Endometrial microvascular endothelial cells (primary cell): ENCODE results near the gene FBXL5. TPM values are rescaled to one million over a fixed set of nuclear protein-coding genes. Genes with fewer than 3 reads are reported as not detected.

Experiments
- in situ Hi-C: cut with HindIII; loops from 2 replicates; pipeline ENCODE4 v1.10.0; 2017; ENCODE audit warnings: low sequenced_read_pairs, low pct_unique_long_range_greater_than_20kb; ENCODE audit errors: inconsistent ontology term
- total RNA-seq: library from RNA; depleted of rRNA; stranded (reverse); fragments of >200 nt; gene quantifications from one replicate; pipeline ENCODE4 v1.2.3, GENCODE V29; 2015; ENCODE audit errors: inconsistent ontology term

The FBXL5 gene
- 181 TPM for total RNA-seq

DNA sequence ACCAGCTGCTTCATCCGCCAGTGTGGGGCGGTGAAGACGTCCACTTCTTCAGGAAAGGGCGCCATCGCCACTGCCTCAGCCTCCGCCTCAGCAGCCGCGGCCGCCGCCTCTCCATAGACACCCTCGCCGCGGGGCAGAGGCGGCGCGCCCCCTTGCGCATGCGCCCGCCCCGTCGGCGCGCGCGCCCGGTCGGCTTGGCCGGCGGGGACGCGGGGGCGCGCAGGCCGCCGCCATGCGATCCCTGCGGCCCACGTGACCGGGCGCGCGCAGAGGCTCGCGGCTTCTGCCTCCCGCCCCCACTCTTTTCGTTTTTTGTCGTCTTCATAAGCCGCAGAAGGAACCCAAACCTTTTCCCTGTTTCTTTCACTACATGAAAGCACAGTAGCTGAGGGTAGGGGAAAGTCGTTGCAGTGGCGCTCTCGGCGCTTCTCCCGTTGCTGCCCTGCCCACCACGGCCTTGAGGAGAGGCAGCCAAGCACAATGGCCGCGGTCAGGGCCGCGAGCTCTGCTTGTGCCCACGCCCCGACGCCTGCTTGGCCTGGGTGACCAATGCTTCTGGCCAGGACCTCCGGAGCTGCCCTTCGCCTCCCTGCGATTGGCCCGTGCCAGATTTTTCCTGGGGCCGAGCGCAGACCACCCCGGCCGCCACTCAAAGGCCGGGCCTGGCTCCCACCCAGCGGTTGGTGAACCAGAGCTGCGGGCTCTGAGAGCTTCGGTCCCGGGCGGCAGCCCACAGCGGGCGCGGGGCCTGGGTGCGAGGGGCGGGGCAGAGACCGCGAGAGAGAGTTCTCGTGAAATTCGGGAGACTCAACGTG lies at the start of gene FBXL5:
TSS of gene FBXL5 (minus strand) at position 135 of the 815 bp plus-strand sequence. CDS start at position 65, 70 bp downstream.
- in situ Hi-C loops, result no loop called here

GRCh38 chr4:15704129-15704528 lies 49.0 kb upstream of the FBXL5 start:
- in situ Hi-C loops, result no loop called here

DNA sequence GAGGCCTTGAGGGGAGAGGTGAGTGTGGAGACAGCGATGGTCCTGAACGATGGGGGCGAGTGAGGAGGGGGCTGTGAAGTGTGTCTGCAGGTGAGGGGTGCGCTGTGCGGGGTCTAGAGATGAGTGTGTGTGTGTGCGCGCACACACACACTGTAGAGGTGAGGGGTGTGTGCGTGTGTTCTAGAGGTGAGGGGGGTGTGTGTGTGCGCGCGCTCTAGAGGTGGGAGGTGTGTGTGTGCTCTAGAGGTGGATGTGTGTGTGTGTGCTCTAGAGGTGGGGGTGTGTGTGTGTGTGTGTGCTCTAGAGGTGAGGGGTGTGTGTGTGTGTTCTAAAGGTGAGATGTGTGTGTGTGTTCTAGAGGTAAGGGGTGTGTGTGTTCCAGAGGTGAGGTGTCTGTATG lies 48.3 kb upstream of the FBXL5 start:
- in situ Hi-C loops, result no loop called here

- in situ Hi-C loops, result no loop called here
These were observed 47.8 kb upstream of the FBXL5 start, which contains the start of gene BST1 for GRCh38 chr4:15702941-15703403. TSS of gene BST1 (plus strand) at chr4:15703065. CDS start at chr4:15703145, 80 bp downstream.

DNA sequence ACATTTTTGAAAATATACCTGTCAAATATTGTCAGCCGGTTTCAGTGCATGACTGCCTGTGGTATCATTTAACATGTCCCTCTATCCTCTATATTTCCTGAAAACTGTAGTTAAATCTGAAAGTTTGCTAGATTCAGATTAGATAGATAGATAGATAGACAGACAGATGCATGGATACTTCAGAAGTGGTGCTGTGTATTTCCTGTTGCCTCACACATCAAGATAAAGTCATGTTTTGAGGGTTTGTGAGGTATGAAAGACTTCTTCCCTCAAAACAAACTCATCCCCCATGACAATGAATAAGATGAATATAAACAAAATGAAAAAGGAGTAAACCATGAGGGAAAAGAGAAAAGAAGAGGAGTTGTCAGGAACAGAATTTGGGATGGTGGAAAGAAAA lies 41.7 kb upstream of the FBXL5 start:
- in situ Hi-C loops, result no loop called here

- in situ Hi-C loops, result no loop called here
These were observed 40.6 kb upstream of the FBXL5 start for GRCh38 chr4:15695729-15696128.

GRCh38 chr4:15695240-15695699 lies 40.1 kb upstream of the FBXL5 start:
- in situ Hi-C loops, result no loop called here

DNA sequence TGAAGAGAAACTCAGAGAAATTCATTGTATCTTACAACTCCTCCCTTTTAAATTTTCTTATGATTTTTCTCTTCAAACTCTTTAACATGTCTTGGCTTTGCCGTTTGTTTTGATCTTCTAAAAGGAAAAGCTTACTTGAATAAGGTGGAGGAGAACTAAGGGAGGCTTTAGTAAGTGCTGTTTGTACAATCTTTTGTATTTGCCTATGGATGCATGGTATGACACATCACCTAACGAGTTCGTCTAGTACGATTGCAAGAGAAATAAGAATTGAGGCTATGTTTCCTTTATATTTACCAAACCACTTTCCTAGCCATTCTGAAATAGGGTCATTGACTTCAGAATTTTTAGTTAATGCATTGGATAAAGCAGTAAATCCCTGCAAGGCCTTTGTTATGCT lies 39.3 kb upstream of the FBXL5 start:
- in situ Hi-C loops, result no loop called here

GRCh38 chr4:15692602-15693001 lies 37.4 kb upstream of the FBXL5 start:
- in situ Hi-C loops, result no loop called here

DNA sequence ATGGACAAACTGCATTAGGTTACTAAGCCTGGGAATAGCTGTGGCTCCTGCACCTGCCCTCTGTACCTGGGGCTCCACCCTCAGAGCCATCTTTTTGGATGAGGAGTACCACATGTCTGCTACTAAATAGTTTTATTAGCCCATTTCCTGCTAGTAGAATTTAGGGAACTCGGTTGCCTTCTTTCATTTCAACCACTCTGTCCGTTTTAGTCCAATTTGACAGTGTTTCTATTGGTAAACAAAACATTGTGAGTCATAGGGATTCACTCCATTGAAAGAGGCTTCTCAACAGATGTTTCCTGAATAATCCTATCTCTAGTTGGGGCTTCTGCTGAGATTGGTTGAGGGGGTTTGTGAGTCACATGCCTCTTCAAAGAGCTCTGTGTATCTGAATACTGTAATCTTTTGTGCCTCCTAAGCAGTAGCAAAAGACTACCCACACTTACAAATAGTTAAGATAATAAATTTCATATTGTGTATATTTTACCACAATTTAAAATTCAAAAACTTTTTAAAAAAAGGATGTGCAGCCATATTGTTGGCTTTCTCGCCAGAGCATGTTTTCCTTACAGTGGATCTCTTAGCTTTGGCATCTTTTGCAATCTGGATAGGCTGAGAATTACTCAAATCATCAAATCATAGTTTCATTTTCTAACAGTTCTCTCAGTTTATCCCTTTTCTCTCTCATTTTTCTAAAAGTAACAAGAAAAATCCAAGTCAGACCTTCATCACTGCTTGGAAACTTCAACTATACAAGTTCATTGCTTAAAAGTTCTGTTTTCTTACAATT lies 36.4 kb upstream of the FBXL5 start:
- in situ Hi-C loops, result no loop called here

- in situ Hi-C loops, result no loop called here
These were observed 35.1 kb upstream of the FBXL5 start for GRCh38 chr4:15690020-15690809.

DNA sequence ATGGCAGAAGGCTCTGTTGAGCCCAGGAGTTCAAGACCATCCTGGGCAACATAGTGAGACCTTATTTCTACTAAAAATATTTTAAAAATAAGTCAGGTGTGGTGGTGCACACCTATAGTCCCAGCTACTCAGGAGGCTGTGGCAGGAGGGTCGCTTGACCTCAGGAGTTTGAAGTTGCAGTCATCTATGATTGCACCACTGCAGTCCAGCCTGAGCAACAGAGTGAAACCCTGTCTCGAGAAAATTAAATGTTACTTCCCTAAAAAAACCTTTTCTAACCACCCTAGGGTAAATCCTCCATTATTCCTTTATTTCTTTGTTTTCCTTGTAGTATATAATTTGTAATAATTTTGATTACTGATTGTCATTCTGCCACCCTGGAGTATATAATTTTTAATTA lies 34.4 kb upstream of the FBXL5 start:
- in situ Hi-C loops, result no loop called here

GRCh38 chr4:15688051-15688450 lies 32.9 kb upstream of the FBXL5 start:
- in situ Hi-C loops, result no loop called here

GRCh38 chr4:15684498-15684897 lies 29.3 kb upstream of the FBXL5 start:
- in situ Hi-C loops, result no loop called here

DNA sequence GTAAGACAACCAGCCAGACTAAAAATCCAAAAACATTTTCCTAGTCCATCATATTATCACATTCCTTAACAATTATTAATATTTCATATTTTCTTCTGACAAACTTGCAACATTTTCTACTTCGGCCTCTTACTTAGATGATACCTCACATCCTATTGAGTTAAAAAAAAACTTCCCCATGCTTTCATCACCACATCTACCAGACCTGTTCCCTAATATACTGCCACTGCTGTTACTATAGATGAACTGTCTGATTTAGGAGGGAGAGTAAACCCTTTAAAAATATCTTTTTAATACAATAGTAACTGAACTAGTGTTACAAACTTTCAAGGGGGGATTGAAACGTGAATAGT lies 28.0 kb upstream of the FBXL5 start:
- in situ Hi-C loops, result no loop called here

GRCh38 chr4:15682242-15683142 lies 27.3 kb upstream of the FBXL5 start:
- in situ Hi-C loops, result no loop called here

GRCh38 chr4:15681372-15682241 lies 26.4 kb upstream of the FBXL5 start, which contains the start of gene FAM200B:
TSS of gene FAM200B (plus strand) at chr4:15681827. CDS start at chr4:15686978, 5,151 bp downstream.
- in situ Hi-C loops, result no loop called here
